GM04504 (cell line): ENCODE data around the gene CACNA1F.

Source experiments
- DNase-seq: peaks from one replicate; pipeline ENCODE4 v3.0.0-alpha.2; 2012; ENCODE audit warnings: low read depth

Gene CACNA1F

DNA sequence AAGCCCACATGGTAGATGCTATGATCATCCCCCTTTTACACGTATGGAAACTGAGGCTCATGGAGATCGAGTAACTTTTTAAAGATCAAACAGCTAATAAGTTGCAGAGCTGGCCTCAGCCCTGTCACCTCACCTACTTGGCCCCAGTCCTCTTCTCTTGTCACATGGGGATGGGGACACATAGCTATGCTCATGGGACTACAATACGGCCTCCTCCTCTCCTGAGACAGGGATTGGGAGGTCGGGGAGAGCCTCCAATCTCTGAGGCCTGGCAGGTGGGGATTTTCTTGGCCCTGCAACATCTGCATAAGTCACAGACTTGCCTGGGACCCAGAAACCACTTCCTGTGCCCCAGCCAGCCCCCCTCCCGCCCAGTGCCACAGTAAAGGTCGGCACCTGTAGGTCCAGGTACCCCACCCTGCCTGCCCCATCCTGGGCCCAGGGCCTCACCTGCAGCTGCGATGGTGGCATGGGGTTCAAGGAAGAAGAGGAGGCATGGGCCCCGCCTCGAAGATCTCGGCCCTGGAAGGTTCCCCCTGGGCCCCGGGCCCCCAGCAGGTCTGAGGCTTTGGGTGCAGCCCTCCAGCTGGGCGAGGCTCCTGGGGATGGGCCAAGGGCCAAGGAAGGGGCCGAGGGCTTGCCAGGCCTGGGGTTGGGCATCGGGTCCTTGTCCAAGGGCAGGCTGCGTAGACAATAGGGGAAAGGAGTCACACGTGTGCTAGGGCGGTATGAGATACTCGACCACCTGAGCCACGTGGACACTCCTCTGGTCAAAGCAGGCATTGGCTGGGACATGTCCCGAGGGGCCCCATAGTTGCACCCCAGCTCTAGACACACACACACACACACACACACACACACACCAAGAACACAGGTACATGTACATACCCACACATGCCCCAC, 25.0 kb upstream of the CACNA1F start:
- no peak for DNase-seq

- DNase-seq: no peak
Observed at GRCh38 chrX:49257074-49257790, 24.1 kb upstream of the CACNA1F start.

DNA sequence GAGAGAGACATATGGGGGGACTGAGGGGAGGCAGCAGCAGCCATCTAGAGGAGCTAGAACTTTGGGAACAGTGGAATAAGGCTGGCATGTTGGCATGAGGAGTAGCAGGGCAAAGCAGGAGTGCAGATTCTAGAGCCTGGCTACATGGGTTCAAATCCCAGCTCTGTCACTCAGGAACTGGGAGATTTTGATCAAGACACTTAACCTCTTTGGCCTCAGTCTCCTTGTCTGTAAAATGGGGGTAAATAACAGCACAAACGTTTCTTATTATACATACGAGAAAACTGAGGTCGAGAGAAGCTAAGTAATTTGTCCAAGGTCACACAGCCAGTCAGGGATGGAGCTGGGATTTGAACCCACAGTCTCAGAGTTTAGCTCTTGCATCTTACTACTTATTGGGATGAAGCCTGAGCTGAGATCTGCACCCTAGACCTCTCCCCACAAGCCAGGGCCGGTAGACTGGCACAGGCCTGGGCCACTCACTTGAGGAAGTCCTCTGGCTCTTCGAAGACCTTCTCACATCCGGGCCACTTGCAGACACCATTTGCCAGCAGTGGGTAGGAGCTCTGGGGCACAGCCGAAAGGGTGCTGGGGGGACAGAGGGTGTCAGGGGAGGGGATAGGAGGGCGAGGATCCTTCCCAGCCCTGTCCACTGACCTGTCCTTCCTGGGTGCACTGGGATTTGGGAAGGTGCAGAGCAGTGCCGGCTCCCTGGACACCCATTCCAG, 23.3 kb upstream of the CACNA1F start:
- DNase-seq: no peak

DNA sequence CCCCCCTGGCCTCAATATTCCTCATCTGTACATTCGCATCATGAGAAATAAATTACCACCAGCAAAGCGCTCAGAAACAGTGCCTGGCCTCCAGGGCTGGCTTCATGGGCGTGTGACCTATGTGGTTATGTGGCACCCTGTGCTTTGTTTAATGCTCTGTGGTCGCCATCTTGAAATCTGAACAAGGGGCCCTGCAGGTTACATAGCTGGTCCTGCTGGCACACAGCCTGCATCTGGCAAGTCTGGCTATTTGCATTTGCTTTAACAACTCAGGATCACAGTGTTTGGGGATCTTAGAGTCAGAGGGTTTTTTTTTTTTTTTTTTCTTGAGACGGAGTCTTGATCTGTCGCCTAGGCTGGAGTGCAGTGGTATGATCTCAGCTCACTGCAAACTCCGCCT, 21.5 kb upstream of the CACNA1F start:
- no peak for DNase-seq

GRCh38 chrX:49251325-49251724, 18.2 kb upstream of the CACNA1F start:
- DNase-seq: no peak

DNA sequence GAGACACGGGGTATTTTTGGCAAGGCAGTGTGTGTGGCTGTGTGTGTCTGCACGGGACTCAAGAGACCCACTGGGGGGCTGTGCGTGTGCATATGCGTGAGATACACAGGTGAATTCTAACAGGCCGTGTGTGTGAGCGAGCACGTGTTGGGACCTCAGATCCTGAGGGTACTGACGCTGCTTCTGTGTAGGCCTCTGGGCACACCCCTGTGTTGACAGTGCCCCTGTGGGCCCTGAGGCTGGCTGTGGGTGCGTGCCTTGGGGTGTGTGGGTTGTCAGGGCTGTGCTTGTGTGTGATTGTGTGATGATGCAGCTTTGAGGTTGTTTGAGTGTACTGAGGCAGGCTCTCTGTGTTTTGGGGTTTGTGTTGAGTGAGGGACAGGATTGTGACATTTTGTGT, 17.4 kb upstream of the CACNA1F start:
- DNase-seq: no peak

GRCh38 chrX:49250066-49250465, 16.9 kb upstream of the CACNA1F start:
- no peak for DNase-seq

DNA sequence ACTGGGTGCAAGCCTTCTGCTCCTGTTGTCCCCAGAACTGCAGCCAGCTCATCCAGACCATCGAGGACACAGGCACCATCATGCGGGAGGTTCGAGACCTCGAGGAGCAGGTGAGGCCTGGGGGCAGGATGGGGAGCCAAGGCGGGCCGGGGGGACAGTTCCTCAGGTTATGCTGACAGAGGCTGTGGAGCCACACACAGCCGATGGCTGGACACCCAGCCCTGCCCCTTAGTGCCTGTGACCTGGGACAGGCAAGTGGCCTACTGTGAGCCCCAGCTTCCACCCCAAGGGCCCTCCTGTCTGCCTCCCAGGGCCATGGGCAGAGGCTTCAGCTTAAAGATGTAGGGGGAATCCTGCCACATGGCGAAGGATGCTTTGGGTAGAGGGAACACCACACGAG, 16.5 kb upstream of the CACNA1F start:
- no peak for DNase-seq

GRCh38 chrX:49249071-49249470, 15.9 kb upstream of the CACNA1F start:
- no peak for DNase-seq

GRCh38 chrX:49247916-49248811, 15.0 kb upstream of the CACNA1F start:
- no peak for DNase-seq

DNA sequence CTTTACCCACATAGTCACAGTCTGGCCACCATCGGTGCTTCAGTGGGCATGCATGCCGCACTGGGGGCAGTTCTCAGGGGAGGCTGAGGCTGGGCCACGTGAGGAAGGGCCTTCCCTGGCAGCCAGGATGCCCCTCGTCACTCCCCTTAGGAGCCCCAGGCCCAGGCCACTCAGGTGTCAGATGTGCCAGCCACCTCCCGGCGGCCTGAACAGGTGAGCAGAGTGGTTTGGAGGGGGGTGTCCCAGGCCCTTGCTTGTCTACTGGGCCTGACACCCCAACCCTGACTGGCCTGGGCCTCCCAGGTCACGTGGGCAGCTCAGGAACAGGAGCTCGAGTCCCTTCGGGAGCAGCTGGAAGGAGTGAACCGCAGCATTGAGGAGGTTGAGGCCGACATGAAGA, 14.2 kb upstream of the CACNA1F start:
- DNase-seq: no peak

- no peak for DNase-seq
Observed at GRCh38 chrX:49246541-49246940, 13.4 kb upstream of the CACNA1F start.

GRCh38 chrX:49244207-49244606, 11.1 kb upstream of the CACNA1F start:
- DNase-seq: no peak

DNA sequence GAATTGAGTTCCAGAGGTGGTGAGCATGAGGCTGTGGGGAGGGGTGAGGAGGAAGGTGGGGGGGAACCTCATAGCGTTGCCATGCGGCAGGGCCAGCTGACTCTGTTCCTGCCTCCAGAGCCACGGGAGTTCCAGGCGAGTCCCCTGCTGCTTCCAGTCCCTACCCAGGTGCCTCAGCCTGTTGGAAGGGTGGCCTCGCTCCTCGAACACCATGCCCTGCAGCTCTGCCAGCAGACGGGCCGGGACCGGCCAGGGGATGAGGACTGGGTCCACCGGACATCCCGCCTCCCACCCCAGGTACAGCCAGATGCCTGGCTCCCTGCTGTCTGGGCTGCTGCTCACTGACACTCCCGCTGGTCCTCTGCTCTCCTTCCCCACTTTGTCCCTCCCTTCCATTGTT, 10.0 kb upstream of the CACNA1F start:
- DNase-seq: no peak

DNA sequence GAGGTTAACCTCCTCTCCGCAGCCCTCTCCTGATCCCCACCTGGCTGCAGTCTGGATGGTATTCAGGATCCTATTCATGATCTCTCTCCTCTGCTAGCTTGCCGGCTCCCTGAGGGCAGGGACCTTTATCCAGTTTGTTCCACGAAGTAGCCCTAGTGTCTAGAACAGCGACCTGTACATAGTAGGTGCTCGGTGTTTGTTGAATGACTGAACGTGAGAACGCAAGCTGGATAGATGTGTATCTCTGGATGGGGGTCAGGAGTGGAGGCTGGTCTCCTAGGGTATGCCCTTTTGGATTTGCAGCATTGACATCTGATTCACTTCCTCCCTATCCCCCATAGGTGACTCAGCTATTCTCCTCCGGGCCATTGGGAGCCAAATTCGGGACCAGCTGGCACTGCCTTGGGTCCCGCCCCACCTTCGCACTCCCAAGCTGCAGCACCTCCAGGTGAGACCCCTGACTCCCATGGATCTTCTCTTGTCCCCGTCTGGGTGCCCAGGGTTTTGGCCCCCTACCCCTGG, 9.5 kb upstream of the CACNA1F start:
- no peak for DNase-seq

- no peak for DNase-seq
Observed at GRCh38 chrX:49238735-49239134, 5.6 kb upstream of the CACNA1F start.

GRCh38 chrX:49237060-49237459, 3.9 kb upstream of the CACNA1F start:
- DNase-seq: no peak

DNA sequence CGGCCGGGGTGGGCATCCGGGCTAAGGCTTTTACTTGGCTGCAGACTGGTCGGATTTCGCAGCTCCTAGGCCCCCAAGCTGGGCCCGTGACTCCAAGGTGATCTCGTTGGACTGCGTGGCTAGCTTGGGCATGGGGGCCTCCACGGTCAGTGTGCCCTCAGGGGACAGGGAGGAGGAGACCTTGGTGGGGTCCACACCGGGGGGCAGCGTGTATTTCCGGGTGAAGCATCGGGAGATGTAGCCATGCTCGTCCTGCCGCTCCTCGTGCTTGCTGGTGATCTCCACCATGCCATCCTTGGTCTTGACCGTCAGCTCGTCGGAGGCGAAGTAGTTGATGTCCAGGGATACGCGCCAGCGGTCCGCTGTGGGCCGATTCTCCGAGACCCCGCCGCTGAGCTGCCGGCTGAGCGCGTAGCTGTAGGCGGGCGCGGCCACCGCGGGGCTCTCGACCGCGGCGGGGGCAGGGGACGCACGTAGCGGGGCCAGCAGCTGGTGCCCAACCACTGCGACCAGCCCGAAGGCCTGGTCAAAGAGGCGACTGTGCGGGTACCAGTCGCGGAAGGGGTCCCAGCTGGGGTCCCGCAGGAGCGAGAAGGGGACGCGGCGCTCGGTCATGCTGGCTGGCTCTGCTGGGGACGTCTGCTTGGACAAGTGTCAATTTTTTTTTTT, 881 bp upstream of the CACNA1F start:
- DNase-seq: no peak

GRCh38 chrX:49232525-49232924, 615 bp downstream of the CACNA1F start:
- DNase-seq: no peak

GRCh38 chrX:49231333-49232000, 1.7 kb downstream of the CACNA1F start:
- no peak for DNase-seq
